GM18508 (cell line): ENCODE results near the gene SCN10A.

Experiments used
- ATAC-seq: cut with Tn5 transposase; IDR thresholded peaks from one replicate; pipeline ENCODE4 v1.9.1; 2021; ENCODE audit warnings: moderate number of reproducible peaks; ENCODE audit not compliant: insufficient read depth, unreplicated experiment

Gene SCN10A

GRCh38 chr3:38816026-38816425, at the start of gene SCN10A:
Gene SCN10A, minus strand, starts transcription at chr3:38816217. Its CDS starts 22,207 bp downstream, at chr3:38794010.
- no peak for ATAC-seq

GRCh38 chr3:38853011-38853410, 37.0 kb upstream of the SCN10A start:
- no peak for ATAC-seq

GRCh38 chr3:38843898-38844297, 27.9 kb upstream of the SCN10A start:
- no peak for ATAC-seq

- no peak for ATAC-seq
These were observed 26.4 kb upstream of the SCN10A start for GRCh38 chr3:38842266-38842965.

- no peak for ATAC-seq
These were observed 25.0 kb upstream of the SCN10A start for GRCh38 chr3:38840987-38841386.

GRCh38 chr3:38837358-38837757, 21.3 kb upstream of the SCN10A start:
- no peak for ATAC-seq

- no peak for ATAC-seq
These were observed 20.5 kb upstream of the SCN10A start for GRCh38 chr3:38836561-38836960.

- no peak for ATAC-seq
These were observed 19.9 kb upstream of the SCN10A start for GRCh38 chr3:38835939-38836338.

- no peak for ATAC-seq
These were observed 18.7 kb upstream of the SCN10A start for GRCh38 chr3:38834717-38835116.

GRCh38 chr3:38834110-38834509, 18.1 kb upstream of the SCN10A start:
- ATAC-seq = no peak

- no peak for ATAC-seq
These were observed 13.4 kb upstream of the SCN10A start for GRCh38 chr3:38829404-38829803.

GRCh38 chr3:38828681-38829080, 12.7 kb upstream of the SCN10A start:
- no peak for ATAC-seq

GRCh38 chr3:38827791-38828190, 11.8 kb upstream of the SCN10A start:
- ATAC-seq = no peak

- ATAC-seq = no peak
These were observed 10.0 kb upstream of the SCN10A start for GRCh38 chr3:38826001-38826400.

- no peak for ATAC-seq
These were observed 8.3 kb upstream of the SCN10A start for GRCh38 chr3:38824349-38824748.

- ATAC-seq = no peak
These were observed 7.7 kb upstream of the SCN10A start for GRCh38 chr3:38823722-38824121.

GRCh38 chr3:38823186-38823585, 7.2 kb upstream of the SCN10A start:
- no peak for ATAC-seq

GRCh38 chr3:38811822-38812221, 4.2 kb downstream of the SCN10A start:
- no peak for ATAC-seq

- ATAC-seq = no peak
These were observed 10.1 kb downstream of the SCN10A start for GRCh38 chr3:38805765-38806386.

- ATAC-seq = no peak
These were observed 11.0 kb downstream of the SCN10A start for GRCh38 chr3:38805004-38805403.

GRCh38 chr3:38800511-38800910, 15.5 kb downstream of the SCN10A start:
- no peak for ATAC-seq

GRCh38 chr3:38793721-38794120, 22.3 kb downstream of the SCN10A start:
- no peak for ATAC-seq
